HepG2 (cell line): ENCODE data around the gene APBB3. TPM values are rescaled to one million over a fixed set of nuclear protein-coding genes. Genes with fewer than 3 reads are reported as not detected.

Experiments
- ATAC-seq: fragments of 200-7000 bp; cut with Tn5 transposase; 3 replicates; pipeline ENCODE4 v1.9.1; 2020; ENCODE audit warnings: mild to moderate bottlenecking, moderate library complexity
- BruUV-seq: library from RNA; stranded (reverse); fragments of 400-500 nt; replicated peaks from 2 replicates; lab custom pipeline; 2021; lab: Mats Ljungman, UMichigan
- CTCF ChIA-PET: fragments of 300-600 bp; formaldehyde crosslinking; extraction: SDS; loops from one replicate; lab custom pipeline; 2021; ENCODE audit warnings: low total read pairs, inconsistent platforms, low intra/inter-chr PET ratio; lab: Yijun Ruan, JAX
- POLR2A ChIA-PET: fragments of 350-600 bp; sonication (Branson Sonifier 250); formaldehyde crosslinking; loops from one replicate; lab custom pipeline; 2020; ENCODE audit warnings: antibody characterized with exemption, inconsistent platforms; lab: Yijun Ruan, JAX
- DNase-seq: peaks from one replicate; pipeline ENCODE4 v3.0.0-alpha.2; 2015; ENCODE audit warnings: low spot score
- FAIRE-seq: peaks from 3 replicates; lab custom pipeline; 2011; peaks lifted over from hg19 to GRCh38; lab: Jason Lieb, UNC
- H2AFZ ChIP-seq: one replicate; pipeline ENCODE4 v1.6.1; 2011; ENCODE audit warnings: low read length, inconsistent platforms
- H3K27ac ChIP-seq: fragments of 300-600 bp; 3 replicates; pipeline ENCODE4 v1.8.0; 2011; ENCODE audit warnings: mixed run types, mild to moderate bottlenecking, mixed read lengths, low read length, inconsistent platforms; ENCODE audit not compliant: insufficient read depth; ENCODE audit errors: extremely low read length
- H3K27me3 ChIP-seq, 2 experiments: fragments of 200-600 bp in 1 of 2; 2 replicates in 1 of 2; 3 replicates in 1 of 2; pipeline versions ENCODE4 v1.6.0 to v1.8.0; 2011; ENCODE audit warnings: low read length in 2 of 2, mild to moderate bottlenecking in 2 of 2, moderate library complexity in 2 of 2, inconsistent platforms in 1 of 2; ENCODE audit not compliant: insufficient read depth in 2 of 2, control insufficient read depth in 1 of 2
- H3K36me3 ChIP-seq, 2 experiments: fragments of 200-600 bp in 1 of 2; replicated peaks in 1 of 2; 2 replicates in 1 of 2; 3 replicates in 1 of 2; pipeline versions ENCODE4 v1.5.1 to v1.8.0; 2011; ENCODE audit warnings: low read length in 2 of 2, inconsistent platforms in 1 of 2; ENCODE audit not compliant: insufficient read depth in 2 of 2, control insufficient read depth in 1 of 2
- H3K4me1 ChIP-seq: 2 replicates; pipeline ENCODE4 v1.5.1; 2012; ENCODE audit warnings: low read length, inconsistent platforms; ENCODE audit not compliant: insufficient read depth
- H3K4me2 ChIP-seq: 2 replicates; pipeline ENCODE4 v1.6.0; 2011; ENCODE audit warnings: low read depth, low read length, inconsistent platforms
- H3K4me3 ChIP-seq, 3 experiments: fragments of 200-600 bp in 1 of 3; sonication (generic), shearing (Covaris generic) in 1 of 3; replicated peaks in 1 of 3; 2 replicates each; pipeline ENCODE4 v1.5.1; 2011 to 2016; ENCODE audit warnings: low read length in 3 of 3, inconsistent platforms in 2 of 3, low read depth in 2 of 3, mild to moderate bottlenecking in 2 of 3, control low read depth in 1 of 3, mixed read lengths in 1 of 3; ENCODE audit not compliant: insufficient read depth in 1 of 3
- H3K79me2 ChIP-seq: one replicate; pipeline ENCODE4 v1.6.1; 2011; ENCODE audit warnings: low read length, inconsistent platforms; ENCODE audit not compliant: insufficient read depth
- H3K9ac ChIP-seq: 2 replicates; pipeline ENCODE4 v1.6.0; 2011; ENCODE audit warnings: mild to moderate bottlenecking, low read depth, low read length, inconsistent platforms; ENCODE audit not compliant: insufficient read depth
- H3K9me3 ChIP-seq: 2 replicates; pipeline ENCODE4 v1.5.1; 2012; ENCODE audit warnings: mild to moderate bottlenecking, low read length
- H4K20me1 ChIP-seq: 2 replicates; pipeline ENCODE4 v1.6.0; 2011; ENCODE audit warnings: inconsistent platforms, mild to moderate bottlenecking, low read length, moderate library complexity; ENCODE audit not compliant: insufficient read depth
- KDM1A ChIP-seq: IDR thresholded peaks from 2 replicates; pipeline ENCODE4 v1.6.1; 2016; ENCODE audit warnings: missing compliant biosample characterization
- PHB2 ChIP-seq: fragments of 450-650 bp; IDR thresholded peaks from 2 replicates; pipeline ENCODE4 v1.6.1; 2018; ENCODE audit not compliant: partially characterized antibody
- SPEN ChIP-seq: sonication (generic); formaldehyde crosslinking; IDR thresholded peaks from 2 replicates; pipeline ENCODE4 v1.5.1; 2020; ENCODE audit warnings: low read depth, mild to moderate bottlenecking, missing genetic modification reagents
- STAT5B ChIP-seq: sonication (generic); formaldehyde crosslinking; IDR thresholded peaks from 2 replicates; pipeline ENCODE4 v1.4.0; 2020; ENCODE audit warnings: missing genetic modification reagents
- TAF1 ChIP-seq: sonication (generic); formaldehyde crosslinking; IDR thresholded peaks from 2 replicates; pipeline ENCODE4 v1.4.0; 2020; ENCODE audit warnings: missing genetic modification reagents
- TEAD3 ChIP-seq: optimal IDR thresholded peaks from 2 replicates; pipeline ENCODE3; 2016; ENCODE audit warnings: borderline replicate concordance
- ZNF256 ChIP-seq: sonication (generic); formaldehyde crosslinking; conservative IDR thresholded peaks from 2 replicates; pipeline ENCODE4 v1.4.0; 2020; ENCODE audit warnings: missing genetic modification reagents
- ZNF350 ChIP-seq: sonication (generic); formaldehyde crosslinking; IDR thresholded peaks from 2 replicates; pipeline ENCODE4 v1.4.0; 2020; ENCODE audit warnings: mild to moderate bottlenecking, low read depth, missing genetic modification reagents, borderline replicate concordance
- ZNF441 ChIP-seq: sonication (generic); formaldehyde crosslinking; IDR thresholded peaks from 2 replicates; pipeline ENCODE4 v1.7.0; 2021; ENCODE audit warnings: missing genetic modification reagents, borderline replicate concordance
- ZNF530 ChIP-seq: sonication (generic); formaldehyde crosslinking; IDR thresholded peaks from 2 replicates; pipeline ENCODE4 v1.5.0; 2020; ENCODE audit warnings: low read depth, mild to moderate bottlenecking, missing genetic modification reagents
- ZNF776 ChIP-seq: sonication (generic); formaldehyde crosslinking; IDR thresholded peaks from 2 replicates; pipeline ENCODE4 v1.4.0; 2020; ENCODE audit warnings: mild to moderate bottlenecking, missing genetic modification reagents
- ZNF777 ChIP-seq: sonication (generic); formaldehyde crosslinking; IDR thresholded peaks from 2 replicates; pipeline ENCODE4 v1.4.0; 2020; ENCODE audit warnings: missing genetic modification reagents
- WGBS: methylation state at CpG from one replicate; pipeline ENCODE4 v1.1.6; 2017; ENCODE audit warnings: low lambda C conversion rate; 5-methylcytosine and 5-hydroxymethylcytosine counted together
- in situ Hi-C: cut with HindIII; loops from 2 replicates; pipeline ENCODE4 v1.10.0; 2017; ENCODE audit warnings: low pct_unique_long_range_greater_than_20kb; ENCODE audit not compliant: extremely low pct_ligation_motif_present
- intact Hi-C: fragments of 100-400 bp; cut with micrococcal nuclease; formaldehyde crosslinking; loops from one replicate; pipeline ENCODE4 v1.10.0; 2022; ENCODE audit not compliant: unreplicated experiment
- polyA plus RNA-seq, 8 experiments: library from polyadenylated mRNA; depleted of rRNA in 3 of 8; stranded (reverse) in 7 of 8; unstranded in 1 of 8; fragments of >200 nt; fragmentation: Illumina TruSeq in 4 of 8; extraction: Trizol in 4 of 8; gene quantifications; 2 replicates each; pipeline versions ENCODE4 v1.2.1 to v1.2.3, GENCODE V29; 2011 to 2016; ENCODE audit warnings: low read depth in 4 of 8, missing spikeins in 1 of 8, mixed read lengths in 1 of 8; ENCODE audit not compliant: insufficient read depth in 1 of 8
- total RNA-seq, 5 experiments: library from RNA; depleted of rRNA; stranded (reverse); fragments of >200 nt; fragmentation: Illumina TruSeq; extraction: Trizol; gene quantifications; 2 replicates each; pipeline ENCODE4 v1.2.3, GENCODE V29; 2016; ENCODE audit warnings: low read depth in 1 of 5
- TF ChIP-seq, protein P1 (sequence below): IDR thresholded peaks from 2 replicates; pipeline ENCODE4 v1.6.1; 2016; ENCODE audit warnings: missing compliant biosample characterization, missing genetic modification reagents, borderline replicate concordance
- TF ChIP-seq, protein P2 (sequence below): sonication (generic); formaldehyde crosslinking; IDR thresholded peaks from 2 replicates; pipeline ENCODE4 v1.8.0; 2022; ENCODE audit warnings: mild to moderate bottlenecking, missing genetic modification reagents; ENCODE audit not compliant: insufficient replicate concordance

The APBB3 gene
- total and polyA plus RNA-seq, 2 of the 13 experiments (the other 11 are each of a cell fraction or from before 2014, with no cell fraction given) = 0.38 to 0.78 TPM

DNA sequence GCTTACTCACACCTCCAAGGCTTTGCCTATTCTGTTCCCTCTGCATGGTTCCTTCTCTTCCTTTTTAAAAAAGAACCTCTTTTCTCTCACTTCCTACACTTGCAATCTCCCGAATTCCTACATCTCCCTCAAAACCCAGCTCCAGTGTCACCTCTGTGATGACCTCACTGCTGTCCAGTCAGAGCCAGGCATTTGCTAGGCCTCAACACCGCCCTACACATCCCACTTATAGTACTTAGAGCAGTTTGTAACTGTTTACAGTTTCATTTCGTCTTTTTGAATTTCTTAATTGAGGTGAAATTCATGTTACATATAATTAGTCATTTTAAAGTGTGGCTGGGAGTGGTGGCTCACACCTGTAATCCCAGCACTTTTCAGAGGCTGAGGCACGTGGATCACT lies 37.7 kb upstream of the APBB3 start:
- TF ChIP-seq ZNF530 (CRISPR knock-in tag) (no peak), TEAD3 (CRISPR knock-in tag) (no peak), KDM1A (CRISPR knock-in tag) (no peak), ZNF777 (CRISPR knock-in tag) (no peak), ZNF776 (CRISPR knock-in tag) (no peak), ZNF441 (no peak), ZNF350 (no peak), SPEN (CRISPR knock-in tag) (no peak), ZNF256 (no peak), PHB2 (no peak), STAT5B (CRISPR knock-in tag) (no peak), TAF1 (no peak)
- TF ChIP-seq, protein P1, sequence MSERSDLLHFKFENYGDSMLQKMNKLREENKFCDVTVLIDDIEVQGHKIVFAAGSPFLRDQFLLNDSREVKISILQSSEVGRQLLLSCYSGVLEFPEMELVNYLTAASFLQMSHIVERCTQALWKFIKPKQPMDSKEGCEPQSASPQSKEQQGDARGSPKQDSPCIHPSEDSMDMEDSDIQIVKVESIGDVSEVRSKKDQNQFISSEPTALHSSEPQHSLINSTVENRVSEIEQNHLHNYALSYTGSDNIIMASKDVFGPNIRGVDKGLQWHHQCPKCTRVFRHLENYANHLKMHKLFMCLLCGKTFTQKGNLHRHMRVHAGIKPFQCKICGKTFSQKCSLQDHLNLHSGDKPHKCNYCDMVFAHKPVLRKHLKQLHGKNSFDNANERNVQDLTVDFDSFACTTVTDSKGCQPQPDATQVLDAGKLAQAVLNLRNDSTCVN (CRISPR knock-in tag) = no peak
- TF ChIP-seq, protein P2, sequence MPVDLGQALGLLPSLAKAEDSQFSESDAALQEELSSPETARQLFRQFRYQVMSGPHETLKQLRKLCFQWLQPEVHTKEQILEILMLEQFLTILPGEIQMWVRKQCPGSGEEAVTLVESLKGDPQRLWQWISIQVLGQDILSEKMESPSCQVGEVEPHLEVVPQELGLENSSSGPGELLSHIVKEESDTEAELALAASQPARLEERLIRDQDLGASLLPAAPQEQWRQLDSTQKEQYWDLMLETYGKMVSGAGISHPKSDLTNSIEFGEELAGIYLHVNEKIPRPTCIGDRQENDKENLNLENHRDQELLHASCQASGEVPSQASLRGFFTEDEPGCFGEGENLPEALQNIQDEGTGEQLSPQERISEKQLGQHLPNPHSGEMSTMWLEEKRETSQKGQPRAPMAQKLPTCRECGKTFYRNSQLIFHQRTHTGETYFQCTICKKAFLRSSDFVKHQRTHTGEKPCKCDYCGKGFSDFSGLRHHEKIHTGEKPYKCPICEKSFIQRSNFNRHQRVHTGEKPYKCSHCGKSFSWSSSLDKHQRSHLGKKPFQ = no peak
- no peaks in the 10 kb centered on the region for H3K9me3 ChIP-seq
- POLR2A ChIA-PET = no interaction called here
- H2AFZ ChIP-seq = no peak overlapping the region
- H3K36me3 ChIP-seq = no peaks in the 10 kb centered on the region
- no peaks in the 10 kb centered on the region; a peak in 2 of 5 replicates for H3K27me3 ChIP-seq
- 43% methylated on average over 4 of the region's 4 CpGs for WGBS
- intact Hi-C loops = no loop called here
- H3K4me2 ChIP-seq = no peak overlapping the region
- H3K9ac ChIP-seq = no peak overlapping the region
- no peaks in the 10 kb centered on the region for H4K20me1 ChIP-seq
- ATAC-seq (no peak), DNase-seq (no peak), FAIRE-seq (no peak)
- peaks cover 32% of the 10 kb centered on the region for H3K4me1 ChIP-seq
- CTCF ChIA-PET = no interaction called here
- no TSS peak for BruUV-seq
- in situ Hi-C loops = no loop called here
- no peak overlapping the region for H3K27ac ChIP-seq
- H3K4me3 ChIP-seq = no peak overlapping the region
- no peaks in the 10 kb centered on the region for H3K79me2 ChIP-seq
